Midbrain (tissue), 1 donor: ENCODE results near the gene WASHC3.
A peak's percentile ranks its signal among the peaks of the same experiment; 100 is the strongest.
"Not testable (repeated sequence)": the region's sequence is repeated elsewhere in the genome, so short reads cannot be mapped to it uniquely, and the experiment has no call there.

Source experiments
- DNase-seq: peaks from one replicate; lab custom pipeline; 2025; lab: John Stamatoyannopoulos, UW

WASHC3 gene

GRCh38 chr12:102050660-102051430, 10.9 kb downstream of the WASHC3 start:
- peak; percentile 2 for DNase-seq

- no peak for DNase-seq
These were observed 17.9 kb downstream of the WASHC3 start for GRCh38 chr12:102043928-102044327.

- no peak for DNase-seq
These were observed 27.6 kb downstream of the WASHC3 start for GRCh38 chr12:102033991-102034745.

GRCh38 chr12:102031852-102032251, 29.9 kb downstream of the WASHC3 start:
- DNase-seq: no peak

- no peak for DNase-seq
These were observed 32.6 kb downstream of the WASHC3 start for GRCh38 chr12:102029141-102029540.

- no peak for DNase-seq
These were observed 35.1 kb downstream of the WASHC3 start for GRCh38 chr12:102026728-102027127.

- no peak for DNase-seq
These were observed 37.0 kb downstream of the WASHC3 start for GRCh38 chr12:102024765-102025164.

- DNase-seq: no peak
These were observed 38.4 kb downstream of the WASHC3 start for GRCh38 chr12:102023343-102023930.

- no peak for DNase-seq
These were observed 39.5 kb downstream of the WASHC3 start for GRCh38 chr12:102022286-102022685.

GRCh38 chr12:102021540-102022246, 40.1 kb downstream of the WASHC3 start:
- no peak for DNase-seq

GRCh38 chr12:102018607-102019006, 43.2 kb downstream of the WASHC3 start:
- DNase-seq: not testable (repeated sequence)

- no peak for DNase-seq
These were observed 45.3 kb downstream of the WASHC3 start for GRCh38 chr12:102016472-102016871.

- no peak for DNase-seq
These were observed 51.4 kb downstream of the WASHC3 start for GRCh38 chr12:102010265-102010994.

GRCh38 chr12:102009796-102010195, 52.0 kb downstream of the WASHC3 start:
- DNase-seq: no peak

- DNase-seq: no peak
These were observed 53.1 kb downstream of the WASHC3 start for GRCh38 chr12:102008615-102009126.

- DNase-seq: no peak
These were observed 56.5 kb downstream of the WASHC3 start for GRCh38 chr12:102005256-102005655.

GRCh38 chr12:101997102-101997501, 64.7 kb downstream of the WASHC3 start:
- no peak for DNase-seq

GRCh38 chr12:101995684-101996083, 66.1 kb downstream of the WASHC3 start:
- DNase-seq: no peak

- no peak for DNase-seq
These were observed 69.7 kb downstream of the WASHC3 start for GRCh38 chr12:101992091-101992490.

- no peak for DNase-seq
These were observed 79.5 kb downstream of the WASHC3 start for GRCh38 chr12:101982307-101982706.

GRCh38 chr12:101981868-101982267, 79.9 kb downstream of the WASHC3 start:
- no peak for DNase-seq
